K562 (cell line): ENCODE measurements around the gene CDK5R2. TPM values are rescaled to one million over a fixed set of nuclear protein-coding genes. Genes with fewer than 3 reads are reported as not detected.

Source experiments
- ETV1 ChIP-seq: fragments of 450-650 bp; conservative IDR thresholded peaks from 2 replicates; pipeline ENCODE4 v1.6.1; 2016; ENCODE audit warnings: missing genetic modification characterization, control low read depth, low read depth, missing compliant biosample characterization
- HDAC8 ChIP-seq: fragments of 450-650 bp; IDR thresholded peaks from 2 replicates; pipeline ENCODE4 v1.6.1; 2016; ENCODE audit warnings: mild to moderate bottlenecking, missing genetic modification characterization, moderate library complexity, missing compliant biosample characterization
- MEF2D ChIP-seq: conservative IDR thresholded peaks from 2 replicates; pipeline ENCODE4 v1.6.1; 2016; ENCODE audit warnings: low read depth, missing genetic modification characterization, missing compliant biosample characterization
- NELFE ChIP-seq: IDR thresholded peaks from 2 replicates; pipeline ENCODE4 v1.6.1; 2011; ENCODE audit warnings: mild to moderate bottlenecking; ENCODE audit not compliant: insufficient read depth, insufficient read length
- NRF1 ChIP-seq, 2 experiments: fragments of 450-650 bp; IDR thresholded peaks in 1 of 2; conservative IDR thresholded peaks in 1 of 2; 2 replicates each; pipeline ENCODE4 v1.6.1; 2014; ENCODE audit warnings: mild to moderate bottlenecking in 2 of 2
- RCOR1 ChIP-seq, 2 experiments: IDR thresholded peaks; 2 replicates each; pipeline ENCODE4 v1.6.1; 2012; ENCODE audit warnings: low read depth in 2 of 2, low read length in 2 of 2, borderline replicate concordance in 1 of 2, improper control_type of control experiment in 1 of 2
- SIN3A ChIP-seq, 2 experiments: fragments of 150-350 bp in 1 of 2; IDR thresholded peaks; 2 replicates each; pipeline ENCODE4 v1.6.1; 2011 to 2016; ENCODE audit warnings: borderline replicate concordance in 2 of 2, low read depth in 2 of 2, low read length in 2 of 2, mild to moderate bottlenecking in 2 of 2, moderate library complexity in 2 of 2; ENCODE audit not compliant: control insufficient read depth in 1 of 2
- SMARCA5 ChIP-seq: fragments of 450-650 bp; IDR thresholded peaks from 2 replicates; pipeline ENCODE4 v1.6.1; 2016
- TAF9B ChIP-seq: fragments of 450-650 bp; IDR thresholded peaks from 2 replicates; pipeline ENCODE4 v1.6.1; 2018; ENCODE audit warnings: mild to moderate bottlenecking; ENCODE audit not compliant: partially characterized antibody
- TARDBP ChIP-seq: fragments of 450-650 bp; IDR thresholded peaks from 2 replicates; pipeline ENCODE4 v1.6.1; 2016
- TCF3 ChIP-seq: sonication (generic); formaldehyde crosslinking; IDR thresholded peaks from 2 replicates; pipeline ENCODE4 v1.4.0; 2020; ENCODE audit warnings: mild to moderate bottlenecking, missing genetic modification reagents
- ZFX ChIP-seq: sonication (generic); formaldehyde crosslinking; IDR thresholded peaks from 2 replicates; pipeline ENCODE4 v1.8.0; 2022; ENCODE audit warnings: mild to moderate bottlenecking, missing genetic modification reagents, moderate library complexity
- ZNF586 ChIP-seq: fragments of 450-650 bp; formaldehyde crosslinking; conservative IDR thresholded peaks from 2 replicates; pipeline ENCODE4 v1.4.0; 2020; ENCODE audit warnings: mild to moderate bottlenecking, moderate library complexity
- ZNF778 ChIP-seq: fragments of 450-650 bp; formaldehyde crosslinking; IDR thresholded peaks from 2 replicates; pipeline ENCODE4 v1.4.0; 2020; ENCODE audit warnings: mild to moderate bottlenecking, moderate library complexity
- polyA plus RNA-seq, 8 experiments: library from polyadenylated mRNA; depleted of rRNA in 4 of 8; stranded (reverse) in 5 of 8; unstranded in 3 of 8; fragments of >200 nt; fragmentation: Nextera tagmentation in 2 of 8; fragmentation: Illumina TruSeq in 1 of 8; extraction: Ambion mirVana in 2 of 8; extraction: Trizol in 1 of 8; gene quantifications; 2 replicates each; pipeline versions ENCODE4 v1.2.1 to v1.2.3, GENCODE V29; 2011 to 2014; ENCODE audit warnings: inconsistent platforms in 1 of 8, missing spikeins in 1 of 8
- total RNA-seq, 7 experiments: library from RNA; depleted of rRNA in 6 of 7; stranded (reverse); fragments of >200 nt in 6 of 7; fragmentation: Illumina TruSeq in 2 of 7; extraction: Trizol in 2 of 7; gene quantifications; 2 replicates each; pipeline versions ENCODE4 v1.2.1 to v1.2.3, GENCODE V29; 2011 to 2021; ENCODE audit warnings: low replicate concordance in 1 of 7
- TF ChIP-seq, protein P1 (sequence below): fragments of 450-650 bp; conservative IDR thresholded peaks from 2 replicates; pipeline ENCODE4 v1.6.1; 2016; ENCODE audit warnings: missing genetic modification characterization, low read depth, mild to moderate bottlenecking, control low read depth, missing compliant biosample characterization
- TF ChIP-seq, protein P2 (sequence below): sonication (generic); formaldehyde crosslinking; IDR thresholded peaks from 2 replicates; pipeline ENCODE4 v1.8.1; 2023; ENCODE audit warnings: mild to moderate bottlenecking, missing genetic modification reagents
- TF ChIP-seq, protein P3 (sequence below): fragments of 450-650 bp; IDR thresholded peaks from 2 replicates; pipeline ENCODE4 v1.7.0; 2016; ENCODE audit warnings: borderline replicate concordance
- TF ChIP-seq, protein P4 (sequence below): sonication (generic); formaldehyde crosslinking; IDR thresholded peaks from 2 replicates; pipeline ENCODE4 v1.8.0; 2022; ENCODE audit warnings: mild to moderate bottlenecking, missing genetic modification reagents

CDK5R2 gene
- total and polyA plus RNA-seq, 9 of the 15 experiments (the other 6 are each of a cell fraction or from before 2014, with no cell fraction given), result 0.09 TPM; not detected in 8

DNA sequence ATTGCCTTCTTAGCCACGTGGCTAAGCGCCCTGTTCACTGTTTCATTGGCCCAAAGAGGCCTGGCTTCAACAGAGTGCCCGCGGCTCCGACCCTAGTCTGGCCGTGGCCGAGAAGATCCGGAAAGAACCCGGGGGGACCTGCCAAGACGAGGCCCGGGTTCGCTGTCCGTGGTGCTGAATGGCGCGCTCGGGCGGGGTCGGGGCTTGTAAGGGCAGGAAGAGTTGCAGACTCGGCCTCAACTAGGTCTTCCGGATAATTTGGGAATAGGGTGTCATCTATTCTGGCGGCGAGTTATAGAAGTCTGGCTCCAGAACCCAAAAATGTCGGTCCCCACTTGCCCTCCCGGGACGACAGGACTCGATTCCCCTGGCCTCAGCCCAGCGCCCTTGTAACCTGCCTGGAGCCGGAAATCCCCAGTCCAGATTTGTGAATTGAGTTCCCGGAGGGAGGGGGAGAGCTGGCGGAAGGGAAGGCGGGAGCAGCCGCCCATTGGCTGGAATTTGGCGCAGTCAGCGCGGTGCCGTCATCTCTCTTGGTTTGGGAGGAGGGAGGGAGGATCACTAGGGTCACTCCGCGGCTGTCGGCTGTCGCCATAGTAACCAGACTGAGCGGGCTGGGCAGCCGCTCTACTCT, 3.5 kb downstream of the CDK5R2 start (continued):
- TF ChIP-seq, protein P1, sequence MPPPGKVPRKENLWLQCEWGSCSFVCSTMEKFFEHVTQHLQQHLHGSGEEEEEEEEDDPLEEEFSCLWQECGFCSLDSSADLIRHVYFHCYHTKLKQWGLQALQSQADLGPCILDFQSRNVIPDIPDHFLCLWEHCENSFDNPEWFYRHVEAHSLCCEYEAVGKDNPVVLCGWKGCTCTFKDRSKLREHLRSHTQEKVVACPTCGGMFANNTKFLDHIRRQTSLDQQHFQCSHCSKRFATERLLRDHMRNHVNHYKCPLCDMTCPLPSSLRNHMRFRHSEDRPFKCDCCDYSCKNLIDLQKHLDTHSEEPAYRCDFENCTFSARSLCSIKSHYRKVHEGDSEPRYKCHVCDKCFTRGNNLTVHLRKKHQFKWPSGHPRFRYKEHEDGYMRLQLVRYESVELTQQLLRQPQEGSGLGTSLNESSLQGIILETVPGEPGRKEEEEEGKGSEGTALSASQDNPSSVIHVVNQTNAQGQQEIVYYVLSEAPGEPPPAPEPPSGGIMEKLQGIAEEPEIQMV (tag), result no peak
- TF ChIP-seq ZNF778 (CRISPR knock-in tag) (no peak), TARDBP (no peak), ZNF586 (CRISPR knock-in tag) (no peak), RCOR1 (IDR thresholded peaks at IDR 0.05; ENCODE audit: borderline replicate concordance in 1 of 2, low read depth in 2 of 2, low read length in 2 of 2) (peak in 1 of 2 experiments; percentile 56; a peak in 1 of 4 replicates), ETV1 (tag) (0 out of 2 replicates have a peak, but pooled peaks have one; percentile 41), SIN3A (IDR thresholded peaks at IDR 0.05; ENCODE audit: borderline replicate concordance in 2 of 2, control insufficient read depth in 1 of 2, low read depth in 2 of 2, low read length in 2 of 2) (peak; percentile 56 to 85; a peak in 2 of 4 replicates), ZFX (CRISPR knock-in tag) (no peak), NELFE (no peak), MEF2D (tag) (no peak), TCF3 (CRISPR knock-in tag) (no peak), NRF1 (conservative IDR thresholded peaks at IDR 0.05 in 1 of 2, IDR thresholded peaks at IDR 0.05 in 1 of 2) (peak; percentile 8 to 22; a peak in 2 of 4 replicates), SMARCA5 (no peak), HDAC8 (tag) (0 out of 2 replicates have a peak, but pooled peaks have one; percentile 25), TAF9B (no peak)
- TF ChIP-seq, protein P2, sequence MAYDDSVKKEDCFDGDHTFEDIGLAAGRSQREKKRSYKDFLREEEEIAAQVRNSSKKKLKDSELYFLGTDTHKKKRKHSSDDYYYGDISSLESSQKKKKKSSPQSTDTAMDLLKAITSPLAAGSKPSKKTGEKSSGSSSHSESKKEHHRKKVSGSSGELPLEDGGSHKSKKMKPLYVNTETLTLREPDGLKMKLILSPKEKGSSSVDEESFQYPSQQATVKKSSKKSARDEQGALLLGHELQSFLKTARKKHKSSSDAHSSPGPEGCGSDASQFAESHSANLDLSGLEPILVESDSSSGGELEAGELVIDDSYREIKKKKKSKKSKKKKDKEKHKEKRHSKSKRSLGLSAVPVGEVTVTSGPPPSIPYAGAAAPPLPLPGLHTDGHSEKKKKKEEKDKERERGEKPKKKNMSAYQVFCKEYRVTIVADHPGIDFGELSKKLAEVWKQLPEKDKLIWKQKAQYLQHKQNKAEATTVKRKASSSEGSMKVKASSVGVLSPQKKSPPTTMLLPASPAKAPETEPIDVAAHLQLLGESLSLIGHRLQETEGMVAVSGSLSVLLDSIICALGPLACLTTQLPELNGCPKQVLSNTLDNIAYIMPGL (CRISPR knock-in tag), result no peak
- TF ChIP-seq, protein P3, sequence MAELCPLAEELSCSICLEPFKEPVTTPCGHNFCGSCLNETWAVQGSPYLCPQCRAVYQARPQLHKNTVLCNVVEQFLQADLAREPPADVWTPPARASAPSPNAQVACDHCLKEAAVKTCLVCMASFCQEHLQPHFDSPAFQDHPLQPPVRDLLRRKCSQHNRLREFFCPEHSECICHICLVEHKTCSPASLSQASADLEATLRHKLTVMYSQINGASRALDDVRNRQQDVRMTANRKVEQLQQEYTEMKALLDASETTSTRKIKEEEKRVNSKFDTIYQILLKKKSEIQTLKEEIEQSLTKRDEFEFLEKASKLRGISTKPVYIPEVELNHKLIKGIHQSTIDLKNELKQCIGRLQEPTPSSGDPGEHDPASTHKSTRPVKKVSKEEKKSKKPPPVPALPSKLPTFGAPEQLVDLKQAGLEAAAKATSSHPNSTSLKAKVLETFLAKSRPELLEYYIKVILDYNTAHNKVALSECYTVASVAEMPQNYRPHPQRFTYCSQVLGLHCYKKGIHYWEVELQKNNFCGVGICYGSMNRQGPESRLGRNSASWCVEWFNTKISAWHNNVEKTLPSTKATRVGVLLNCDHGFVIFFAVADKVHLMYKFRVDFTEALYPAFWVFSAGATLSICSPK, result no peak
- TF ChIP-seq, protein P4, sequence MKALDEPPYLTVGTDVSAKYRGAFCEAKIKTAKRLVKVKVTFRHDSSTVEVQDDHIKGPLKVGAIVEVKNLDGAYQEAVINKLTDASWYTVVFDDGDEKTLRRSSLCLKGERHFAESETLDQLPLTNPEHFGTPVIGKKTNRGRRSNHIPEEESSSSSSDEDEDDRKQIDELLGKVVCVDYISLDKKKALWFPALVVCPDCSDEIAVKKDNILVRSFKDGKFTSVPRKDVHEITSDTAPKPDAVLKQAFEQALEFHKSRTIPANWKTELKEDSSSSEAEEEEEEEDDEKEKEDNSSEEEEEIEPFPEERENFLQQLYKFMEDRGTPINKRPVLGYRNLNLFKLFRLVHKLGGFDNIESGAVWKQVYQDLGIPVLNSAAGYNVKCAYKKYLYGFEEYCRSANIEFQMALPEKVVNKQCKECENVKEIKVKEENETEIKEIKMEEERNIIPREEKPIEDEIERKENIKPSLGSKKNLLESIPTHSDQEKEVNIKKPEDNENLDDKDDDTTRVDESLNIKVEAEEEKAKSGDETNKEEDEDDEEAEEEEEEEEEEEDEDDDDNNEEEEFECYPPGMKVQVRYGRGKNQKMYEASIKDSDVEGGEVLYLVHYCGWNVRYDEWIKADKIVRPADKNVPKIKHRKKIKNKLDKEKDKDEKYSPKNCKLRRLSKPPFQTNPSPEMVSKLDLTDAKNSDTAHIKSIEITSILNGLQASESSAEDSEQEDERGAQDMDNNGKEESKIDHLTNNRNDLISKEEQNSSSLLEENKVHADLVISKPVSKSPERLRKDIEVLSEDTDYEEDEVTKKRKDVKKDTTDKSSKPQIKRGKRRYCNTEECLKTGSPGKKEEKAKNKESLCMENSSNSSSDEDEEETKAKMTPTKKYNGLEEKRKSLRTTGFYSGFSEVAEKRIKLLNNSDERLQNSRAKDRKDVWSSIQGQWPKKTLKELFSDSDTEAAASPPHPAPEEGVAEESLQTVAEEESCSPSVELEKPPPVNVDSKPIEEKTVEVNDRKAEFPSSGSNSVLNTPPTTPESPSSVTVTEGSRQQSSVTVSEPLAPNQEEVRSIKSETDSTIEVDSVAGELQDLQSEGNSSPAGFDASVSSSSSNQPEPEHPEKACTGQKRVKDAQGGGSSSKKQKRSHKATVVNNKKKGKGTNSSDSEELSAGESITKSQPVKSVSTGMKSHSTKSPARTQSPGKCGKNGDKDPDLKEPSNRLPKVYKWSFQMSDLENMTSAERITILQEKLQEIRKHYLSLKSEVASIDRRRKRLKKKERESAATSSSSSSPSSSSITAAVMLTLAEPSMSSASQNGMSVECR, result peak; percentile 73
